HUES64 (cell line): Measurements from ENCODE around the gene ASH1L.
"Not testable (repeated sequence)": the region's sequence is repeated elsewhere in the genome, so short reads cannot be mapped to it uniquely, and the experiment has no call there.

ENCODE experiments used
- H3K27ac ChIP-seq: 2 replicates; pipeline ENCODE4 v1.7.0; 2013; ENCODE audit warnings: low read depth, low read length, inconsistent platforms
- H3K27me3 ChIP-seq: 2 replicates; pipeline ENCODE4 v1.6.1; 2013; ENCODE audit warnings: mild to moderate bottlenecking, low read length; ENCODE audit not compliant: insufficient read depth
- H3K36me3 ChIP-seq: 2 replicates; pipeline ENCODE4 v1.6.1; 2013; ENCODE audit warnings: mild to moderate bottlenecking, low read length; ENCODE audit not compliant: insufficient read depth
- H3K4me1 ChIP-seq: 2 replicates; pipeline ENCODE4 v1.6.1; 2013; ENCODE audit warnings: mild to moderate bottlenecking, low read length, moderate library complexity; ENCODE audit not compliant: insufficient read depth
- H3K4me3 ChIP-seq: 2 replicates; pipeline ENCODE4 v1.5.1; 2013; ENCODE audit warnings: mild to moderate bottlenecking, low read length, moderate library complexity
- H3K9ac ChIP-seq: 2 replicates; pipeline ENCODE4 v1.6.1; 2013; ENCODE audit warnings: mild to moderate bottlenecking, low read depth, low read length
- H3K9me3 ChIP-seq: 2 replicates; pipeline ENCODE4 v1.6.1; 2013; ENCODE audit warnings: low read depth, low read length; ENCODE audit not compliant: insufficient read depth
- WGBS: fragments of 150-250, 120-280 bp; methylation state at CpG from one replicate; pipeline ENCODE4 v1.1.7; 2013; ENCODE audit warnings: missing lambda C conversion rate; 5-methylcytosine and 5-hydroxymethylcytosine counted together

The ASH1L gene

DNA sequence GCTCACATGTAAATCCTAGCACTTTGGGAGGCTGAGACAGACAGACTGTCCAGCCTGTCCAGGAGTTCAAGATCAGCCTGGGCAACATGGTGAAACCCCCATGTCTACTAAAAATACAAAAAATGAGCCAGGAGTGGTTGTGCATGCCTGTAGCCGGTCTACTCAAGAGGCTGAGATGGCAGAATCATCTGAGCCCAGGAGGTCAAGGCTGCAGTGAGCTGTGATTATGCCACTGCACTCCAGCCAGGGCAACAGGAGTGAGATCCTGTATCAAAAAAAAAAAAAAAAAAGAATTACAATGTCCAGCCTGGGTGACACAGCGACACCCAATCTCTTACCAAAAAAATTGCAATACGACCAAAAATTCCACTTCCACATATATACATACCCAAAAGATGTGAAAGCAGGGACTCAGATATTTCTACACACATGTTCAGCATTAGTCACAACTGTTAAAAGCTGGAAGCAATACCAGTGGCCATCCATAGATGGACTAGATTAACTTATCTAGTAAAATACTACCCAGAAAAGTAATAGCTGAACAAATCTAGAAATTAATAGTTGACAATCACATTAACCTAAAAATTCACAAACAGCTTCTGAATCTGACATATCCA lies 49.2 kb downstream of the ASH1L start:
- Histone ChIP-seq H3K4me3 (no peak overlapping the region), H3K9ac (no peak overlapping the region), H3K27me3 (no peaks in the 10 kb centered on the region), H3K9me3 (no peaks in the 10 kb centered on the region), H3K27ac (no peak overlapping the region), H3K36me3 (0 out of 2 replicates have a peak, but pooled peaks cover 2% of the 10 kb centered on the region), H3K4me1 (no peaks in the 10 kb centered on the region)
- WGBS = 96% methylated on average over 3 of the region's 3 CpGs

DNA sequence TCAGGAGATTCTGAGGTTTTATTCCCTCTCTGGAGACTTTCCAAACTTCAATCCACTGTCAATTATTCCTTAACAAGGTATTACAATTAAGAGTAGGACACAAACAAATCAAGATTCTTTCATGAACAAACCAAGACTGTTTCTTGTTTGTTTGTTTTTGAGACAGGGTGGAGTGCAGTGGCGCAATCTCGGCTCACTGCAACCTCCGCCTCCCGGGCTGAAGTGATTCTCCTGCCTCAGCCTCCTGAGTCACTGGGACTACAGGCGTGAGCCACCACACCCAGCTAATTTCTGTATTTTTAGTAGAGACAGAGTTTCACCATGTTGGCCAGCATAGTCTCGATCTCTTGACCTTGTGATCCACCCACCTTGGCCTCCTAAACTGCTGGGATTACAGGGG lies 51.2 kb downstream of the ASH1L start:
- not testable (repeated sequence) for H3K4me1 ChIP-seq, H3K9ac ChIP-seq, H3K4me3 ChIP-seq, H3K27ac ChIP-seq, H3K27me3 ChIP-seq, H3K36me3 ChIP-seq, H3K9me3 ChIP-seq
- 96% methylated on average over 6 of the region's 6 CpGs for WGBS

DNA sequence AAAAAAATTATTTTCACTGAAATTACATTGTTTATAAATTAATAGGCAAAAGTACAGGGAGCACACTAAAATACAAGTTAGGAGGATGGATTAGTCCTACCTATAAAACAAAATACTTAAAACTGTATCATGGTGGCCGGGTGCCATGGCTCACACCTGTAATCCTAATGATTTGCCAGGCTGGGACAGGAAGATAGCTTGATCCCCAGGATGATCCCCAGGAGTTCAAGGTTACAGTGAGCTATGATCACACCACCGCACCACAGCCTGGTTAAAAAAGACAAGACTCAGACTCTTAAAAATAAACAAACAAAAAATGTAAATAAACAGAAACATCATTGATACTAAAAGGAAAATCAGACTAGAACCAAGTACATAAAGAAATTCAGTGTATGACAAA lies 53.5 kb downstream of the ASH1L start:
- no peak overlapping the region for H3K9ac ChIP-seq
- no peaks in the 10 kb centered on the region for H3K4me1 ChIP-seq
- no peak overlapping the region for H3K4me3 ChIP-seq

DNA sequence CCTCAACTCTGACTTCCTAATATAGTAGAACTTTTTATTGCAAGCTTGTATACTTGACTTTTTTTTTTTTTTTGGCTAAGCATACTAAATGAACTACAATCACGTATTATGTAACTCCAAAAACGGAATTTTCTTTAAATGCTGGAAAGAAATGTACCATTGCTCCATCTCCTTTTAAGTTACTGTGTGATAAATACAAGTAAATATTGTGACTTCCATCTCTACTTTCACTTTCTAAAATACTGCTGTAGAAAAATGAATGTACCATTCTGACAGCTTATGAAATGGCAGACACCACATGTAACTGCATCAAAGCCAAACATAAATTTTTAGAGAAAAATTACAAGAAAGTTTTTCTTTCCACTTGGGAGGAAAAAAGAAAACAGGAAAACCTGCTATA lies 54.7 kb downstream of the ASH1L start:
- Histone ChIP-seq H3K4me3 (no peak overlapping the region), H3K27me3 (no peaks in the 10 kb centered on the region), H3K36me3 (0 out of 2 replicates have a peak, but pooled peaks cover 2% of the 10 kb centered on the region), H3K4me1 (no peaks in the 10 kb centered on the region), H3K27ac (no peak overlapping the region), H3K9ac (no peak overlapping the region), H3K9me3 (no peaks in the 10 kb centered on the region)
- no CpG with 5 or more reads among the region's 2 CpGs for WGBS

More for the DNA sequence above, 53.5 kb downstream of the ASH1L start:
- Histone ChIP-seq H3K36me3 (0 out of 2 replicates have a peak, but pooled peaks cover 2% of the 10 kb centered on the region), H3K27me3 (no peaks in the 10 kb centered on the region), H3K27ac (no peak overlapping the region), H3K9me3 (no peaks in the 10 kb centered on the region)
- 96% methylated on average over 2 of the region's 2 CpGs for WGBS

DNA sequence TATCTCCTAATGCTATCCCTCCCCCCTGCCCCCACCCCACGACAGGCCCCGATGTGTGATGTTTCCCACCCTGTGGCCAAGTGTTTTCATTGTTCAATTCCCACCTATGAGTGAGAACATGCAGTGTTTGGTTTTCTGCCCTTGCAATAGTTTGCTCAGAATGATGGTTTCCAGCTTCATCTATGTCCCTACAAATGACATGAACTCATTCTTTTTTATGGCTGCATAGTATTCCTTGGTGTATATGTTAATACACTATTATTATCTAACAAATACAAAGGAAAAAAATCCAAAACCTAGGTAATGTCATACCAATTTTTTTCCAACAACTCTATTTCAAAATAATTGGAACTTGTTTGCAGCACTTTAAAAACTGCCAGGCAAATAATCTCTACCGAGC lies 56.6 kb downstream of the ASH1L start:
- not testable (repeated sequence) for H3K27me3 ChIP-seq, H3K9ac ChIP-seq, H3K9me3 ChIP-seq, H3K4me1 ChIP-seq, H3K36me3 ChIP-seq, H3K4me3 ChIP-seq, H3K27ac ChIP-seq
- 94% methylated on average over 3 of the region's 3 CpGs for WGBS

DNA sequence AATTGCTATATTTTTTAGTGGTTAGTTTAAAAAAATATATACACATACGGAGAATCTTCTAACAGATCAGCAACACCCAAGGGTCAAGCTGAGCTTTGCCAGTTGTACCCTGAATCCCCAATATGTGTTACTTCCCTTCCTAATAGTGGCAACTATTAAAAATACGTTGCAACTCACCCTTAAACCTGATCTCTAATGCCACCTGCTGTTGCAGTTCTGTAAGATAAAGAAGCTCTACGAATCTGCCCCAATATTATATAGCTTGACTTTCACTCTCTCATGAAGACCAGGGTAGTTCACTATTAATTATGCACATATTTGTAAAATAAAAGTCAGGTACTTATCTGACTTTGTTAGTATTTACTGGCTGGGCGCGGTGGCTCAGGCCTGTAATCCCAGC lies 58.4 kb downstream of the ASH1L start:
- no peak overlapping the region for H3K4me3 ChIP-seq
- no peak overlapping the region for H3K27ac ChIP-seq
- peaks cover 14% of the 10 kb centered on the region for H3K4me1 ChIP-seq
- H3K36me3 ChIP-seq = no peaks in the 10 kb centered on the region
- 80% methylated on average over 5 of the region's 5 CpGs for WGBS
- H3K9ac ChIP-seq = no peak overlapping the region
- H3K27me3 ChIP-seq = no peaks in the 10 kb centered on the region
- H3K9me3 ChIP-seq = no peaks in the 10 kb centered on the region

DNA sequence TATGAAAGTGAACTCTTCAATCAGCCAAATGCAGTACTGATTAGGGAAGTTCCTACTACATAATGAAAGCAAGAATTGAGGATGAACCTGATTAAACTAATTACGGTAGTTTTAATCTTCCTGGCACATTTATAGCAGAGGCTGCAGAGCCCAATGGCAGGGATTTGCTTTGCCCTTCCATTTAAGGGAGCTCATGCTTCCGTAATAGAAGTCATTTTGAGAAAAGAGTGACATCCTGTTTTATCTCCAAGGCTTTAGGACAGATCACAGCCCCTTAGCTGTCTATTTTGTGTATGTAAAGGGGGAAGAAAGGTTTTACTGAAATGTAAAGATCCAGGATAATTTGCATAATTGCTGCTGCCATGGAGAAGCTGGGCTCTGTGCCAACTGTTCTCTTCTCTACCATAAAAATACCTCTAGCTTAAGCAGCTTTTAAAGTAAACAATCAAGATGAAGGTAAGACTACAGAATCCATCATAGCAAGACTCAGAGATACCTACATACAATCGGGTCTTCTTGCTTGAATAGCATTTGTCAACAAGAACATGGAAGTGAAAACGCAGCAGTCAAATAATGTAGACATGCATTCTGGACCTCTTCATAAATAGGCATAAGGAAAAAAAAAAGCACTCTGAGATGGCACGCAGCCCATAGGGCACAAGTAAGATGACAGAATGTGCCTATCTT lies 62.5 kb downstream of the ASH1L start:
- H3K27ac ChIP-seq = no peak overlapping the region
- H3K4me3 ChIP-seq = peak overlapping the region; percentile 21; the same call in 1 of the 2 replicates
- peaks cover 14% of the 10 kb centered on the region for H3K4me1 ChIP-seq
- H3K27me3 ChIP-seq = no peaks in the 10 kb centered on the region
- peaks cover 2% of the 10 kb centered on the region; the same call in 1 of the 2 replicates for H3K36me3 ChIP-seq
- no peak overlapping the region for H3K9ac ChIP-seq
- 62% methylated on average over 5 of the region's 5 CpGs for WGBS
- no peaks in the 10 kb centered on the region for H3K9me3 ChIP-seq

DNA sequence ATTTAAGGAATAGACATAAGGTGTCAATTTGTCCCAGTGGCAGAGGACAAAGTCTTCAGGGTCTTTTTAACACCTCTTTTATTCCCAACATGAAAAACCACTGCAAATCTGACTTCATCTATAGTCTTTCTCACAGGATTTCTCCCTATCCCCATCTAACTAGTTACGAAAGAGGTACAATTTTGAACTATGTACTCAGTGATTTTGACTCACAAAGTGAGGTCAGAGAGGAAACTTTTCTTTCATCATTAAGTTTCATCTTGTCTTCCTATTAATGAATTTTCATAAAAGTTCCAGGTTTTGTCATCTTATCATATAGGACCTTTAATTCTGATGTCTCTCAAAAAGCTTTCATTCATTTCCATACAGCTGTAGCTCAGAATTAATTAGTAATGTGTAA lies 63.3 kb downstream of the ASH1L start:
- Histone ChIP-seq H3K4me3 (no peak overlapping the region), H3K9ac (no peak overlapping the region), H3K36me3 (peaks cover 2% of the 10 kb centered on the region; the same call in 1 of the 2 replicates), H3K27me3 (no peaks in the 10 kb centered on the region), H3K9me3 (no peaks in the 10 kb centered on the region), H3K27ac (no peak overlapping the region), H3K4me1 (peaks cover 14% of the 10 kb centered on the region)
- 94% methylated on average over 1 of the region's 1 CpG for WGBS

DNA sequence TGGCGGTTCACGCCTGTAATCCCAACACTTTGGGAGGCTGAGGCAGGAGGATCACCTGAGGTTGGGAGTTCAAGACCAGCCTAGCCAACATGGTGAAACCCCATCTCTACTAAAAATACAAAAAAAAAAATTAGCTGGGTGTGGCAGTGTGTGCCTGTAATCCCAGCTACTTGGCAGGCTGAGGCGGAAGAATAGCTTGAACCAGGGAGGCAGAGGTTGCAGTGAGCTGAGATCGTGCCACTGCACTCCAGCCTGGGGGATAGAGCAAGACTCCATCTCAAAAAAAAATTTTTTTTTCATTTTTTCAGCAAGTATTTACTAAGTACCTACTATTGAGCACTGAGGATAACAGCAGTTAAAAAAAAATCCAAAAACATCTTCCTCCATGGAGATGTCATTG lies 69.0 kb downstream of the ASH1L start:
- H3K4me1 ChIP-seq, H3K9me3 ChIP-seq, H3K27me3 ChIP-seq, H3K27ac ChIP-seq, H3K4me3 ChIP-seq, H3K36me3 ChIP-seq, H3K9ac ChIP-seq: not testable (repeated sequence)
- 89% methylated on average over 3 of the region's 4 CpGs for WGBS

DNA sequence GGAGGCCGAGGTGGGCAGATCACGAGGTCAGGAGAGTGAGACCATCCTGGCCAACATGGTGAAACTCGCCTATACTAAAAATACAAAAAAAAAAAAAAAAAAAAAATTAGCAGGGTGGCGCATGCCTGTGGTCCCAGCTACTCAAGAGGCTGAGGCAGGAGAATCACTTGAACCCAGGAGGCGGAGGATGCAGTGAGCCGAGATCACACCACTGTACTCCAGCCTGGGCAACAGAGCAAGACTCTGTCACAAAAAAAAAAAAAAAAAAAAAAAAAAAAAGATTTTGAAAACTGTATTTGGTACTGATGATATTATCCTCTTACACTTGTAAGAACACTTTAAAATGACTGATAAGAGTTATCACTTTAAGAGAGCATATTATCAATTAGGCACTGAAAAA lies 74.2 kb downstream of the ASH1L start:
- not testable (repeated sequence) for H3K27me3 ChIP-seq, H3K36me3 ChIP-seq, H3K9ac ChIP-seq, H3K4me1 ChIP-seq, H3K9me3 ChIP-seq, H3K4me3 ChIP-seq, H3K27ac ChIP-seq
- WGBS = 94% methylated on average over 5 of the region's 6 CpGs

DNA sequence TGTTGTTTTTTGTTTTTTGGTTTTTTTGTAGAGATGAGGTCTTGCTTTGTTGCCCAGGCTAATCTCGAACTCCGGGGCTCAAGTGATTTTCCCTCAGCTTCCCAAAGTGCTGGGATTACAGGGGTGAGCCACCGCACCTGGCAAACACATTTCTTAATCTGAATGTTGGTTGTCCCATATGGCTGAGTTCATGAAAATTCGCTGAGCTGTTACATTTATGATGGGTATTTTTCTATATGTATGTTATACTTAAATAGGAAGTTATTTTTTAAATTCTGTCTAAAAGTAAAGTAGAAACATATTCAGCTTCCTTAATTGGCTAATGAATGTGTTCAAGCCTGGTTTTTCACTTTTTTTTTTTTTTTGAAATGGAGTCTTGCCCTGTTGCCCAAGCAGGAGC lies 75.1 kb downstream of the ASH1L start:
- H3K4me1 ChIP-seq = no peaks in the 10 kb centered on the region
- no peak overlapping the region for H3K9ac ChIP-seq
- 95% methylated on average over 4 of the region's 4 CpGs for WGBS
- no peak overlapping the region for H3K4me3 ChIP-seq
- no peaks in the 10 kb centered on the region for H3K9me3 ChIP-seq
- no peaks in the 10 kb centered on the region for H3K27me3 ChIP-seq
- peaks cover 3% of the 10 kb centered on the region; the same call in 1 of the 2 replicates for H3K36me3 ChIP-seq
- H3K27ac ChIP-seq = no peak overlapping the region
